ENCODE data around the gene ARL15. TPM values are rescaled to one million over a fixed set of nuclear protein-coding genes. Genes with fewer than 3 reads are reported as not detected.

ARL15 gene
- total RNA-seq, 1 donor from 2014 or later = 29.5 TPM

DNA sequence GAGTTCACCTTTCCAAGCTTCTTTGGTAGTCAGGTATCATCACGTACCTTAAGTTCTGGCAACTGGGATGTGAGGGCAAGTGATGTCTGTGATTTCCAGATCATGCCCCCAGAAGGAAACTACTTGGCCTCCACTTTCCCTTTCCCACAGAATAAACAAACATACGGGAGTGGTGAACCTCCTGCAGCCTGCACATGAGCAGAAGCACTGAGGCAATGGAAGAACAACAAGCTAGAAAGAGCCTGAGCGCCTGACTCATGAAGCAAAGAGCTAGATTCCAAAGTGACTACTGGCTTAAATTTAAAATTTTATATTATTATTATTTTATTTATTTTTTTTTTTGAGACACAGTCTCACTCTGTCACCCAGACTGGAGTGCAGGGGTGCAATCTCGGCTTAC, 35.0 kb downstream of the ARL15 start:
- Histone ChIP-seq H3K36me3 (no peaks in the 10 kb centered on the region), H3K4me1 (no peaks in the 10 kb centered on the region), H3K9me3 (no peaks in the 10 kb centered on the region), H3K27me3 (no peaks in the 10 kb centered on the region), H3K27ac (no peak overlapping the region), H3K4me3 (no peak overlapping the region)
- DNase-seq = no peak
- no peak for ATAC-seq
- intact Hi-C loops (cut with DNase I) = no loop called here
- TF ChIP-seq, protein P1, sequence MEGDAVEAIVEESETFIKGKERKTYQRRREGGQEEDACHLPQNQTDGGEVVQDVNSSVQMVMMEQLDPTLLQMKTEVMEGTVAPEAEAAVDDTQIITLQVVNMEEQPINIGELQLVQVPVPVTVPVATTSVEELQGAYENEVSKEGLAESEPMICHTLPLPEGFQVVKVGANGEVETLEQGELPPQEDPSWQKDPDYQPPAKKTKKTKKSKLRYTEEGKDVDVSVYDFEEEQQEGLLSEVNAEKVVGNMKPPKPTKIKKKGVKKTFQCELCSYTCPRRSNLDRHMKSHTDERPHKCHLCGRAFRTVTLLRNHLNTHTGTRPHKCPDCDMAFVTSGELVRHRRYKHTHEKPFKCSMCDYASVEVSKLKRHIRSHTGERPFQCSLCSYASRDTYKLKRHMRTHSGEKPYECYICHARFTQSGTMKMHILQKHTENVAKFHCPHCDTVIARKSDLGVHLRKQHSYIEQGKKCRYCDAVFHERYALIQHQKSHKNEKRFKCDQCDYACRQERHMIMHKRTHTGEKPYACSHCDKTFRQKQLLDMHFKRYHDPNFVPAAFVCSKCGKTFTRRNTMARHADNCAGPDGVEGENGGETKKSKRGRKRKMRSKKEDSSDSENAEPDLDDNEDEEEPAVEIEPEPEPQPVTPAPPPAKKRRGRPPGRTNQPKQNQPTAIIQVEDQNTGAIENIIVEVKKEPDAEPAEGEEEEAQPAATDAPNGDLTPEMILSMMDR (IDR thresholded peaks at IDR 0.05) = no peak

GRCh38 chr5:54274944-54275343, 35.4 kb downstream of the ARL15 start:
- intact Hi-C loops (cut with DNase I) = no loop called here
- Histone ChIP-seq H3K36me3 (no peaks in the 10 kb centered on the region), H3K4me1 (no peaks in the 10 kb centered on the region), H3K4me3 (no peak overlapping the region), H3K27ac (no peak overlapping the region), H3K27me3 (no peaks in the 10 kb centered on the region), H3K9me3 (no peaks in the 10 kb centered on the region)
- TF ChIP-seq, protein P1 (IDR thresholded peaks at IDR 0.05) = no peak
- DNase-seq (no peak), ATAC-seq (no peak)

- TF ChIP-seq, protein P1 (IDR thresholded peaks at IDR 0.05) = no peak
- Histone ChIP-seq H3K27me3 (no peaks in the 10 kb centered on the region), H3K36me3 (no peaks in the 10 kb centered on the region), H3K9me3 (no peaks in the 10 kb centered on the region), H3K4me3 (no peak overlapping the region), H3K27ac (no peak overlapping the region), H3K4me1 (no peaks in the 10 kb centered on the region)
- intact Hi-C loops (cut with DNase I) = no loop called here
- no peak for ATAC-seq
- DNase-seq = no peak
These were observed 36.7 kb downstream of the ARL15 start for GRCh38 chr5:54273715-54274114.

DNA sequence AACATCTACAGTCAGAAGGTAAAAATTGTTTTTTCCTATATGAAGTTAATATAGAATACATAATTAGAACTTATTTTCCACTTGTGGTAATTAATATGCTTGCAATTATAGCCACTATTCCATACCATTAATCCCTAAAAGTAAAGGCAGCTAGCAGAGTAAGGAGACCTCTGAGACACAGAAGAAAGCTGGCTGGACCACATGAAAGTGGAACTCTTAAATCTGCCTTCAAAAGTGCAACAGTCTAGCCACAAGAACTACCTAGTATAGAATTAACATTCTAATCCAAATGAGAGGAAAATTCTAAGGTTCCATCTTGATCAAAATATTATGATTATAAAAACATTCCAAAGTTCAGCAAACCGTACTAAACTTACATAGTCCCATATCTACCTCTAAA, 37.6 kb downstream of the ARL15 start:
- Histone ChIP-seq H3K36me3 (no peaks in the 10 kb centered on the region), H3K4me1 (no peaks in the 10 kb centered on the region), H3K27ac (no peak overlapping the region), H3K9me3 (no peaks in the 10 kb centered on the region), H3K27me3 (no peaks in the 10 kb centered on the region), H3K4me3 (no peak overlapping the region)
- intact Hi-C loops (cut with DNase I) = no loop called here
- TF ChIP-seq, protein P1 (IDR thresholded peaks at IDR 0.05) = no peak
- DNase-seq (no peak), ATAC-seq (no peak)

DNA sequence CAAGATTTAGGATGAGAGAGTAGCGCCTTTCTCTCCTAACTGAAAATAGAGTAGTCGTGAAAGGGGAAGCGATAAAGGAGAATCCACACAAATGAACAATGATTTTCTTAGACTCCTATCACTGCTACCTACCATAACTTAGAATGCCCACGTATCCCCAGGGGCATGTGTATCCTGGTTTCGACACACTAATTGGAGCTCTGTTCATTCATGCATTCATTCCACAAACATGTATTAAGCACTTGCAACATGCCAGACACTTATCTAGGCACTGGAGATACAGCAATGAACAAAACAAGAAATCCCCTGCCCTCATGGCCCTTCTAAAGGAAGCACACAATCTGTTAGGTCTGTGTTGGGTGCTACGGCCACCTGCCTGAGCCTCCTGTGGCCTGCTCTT, 40.0 kb downstream of the ARL15 start:
- intact Hi-C loops (cut with DNase I) = no loop called here
- no peak overlapping the region for H3K4me3 ChIP-seq
- DNase-seq (no peak), ATAC-seq (no peak)
- H3K4me1 ChIP-seq = no peaks in the 10 kb centered on the region
- no peaks in the 10 kb centered on the region for H3K27me3 ChIP-seq
- no peaks in the 10 kb centered on the region for H3K36me3 ChIP-seq
- TF ChIP-seq, protein P1 (IDR thresholded peaks at IDR 0.05) = no peak
- H3K27ac ChIP-seq = no peak overlapping the region
- H3K9me3 ChIP-seq = no peaks in the 10 kb centered on the region

- H3K27ac ChIP-seq = no peak overlapping the region
- intact Hi-C loops (cut with DNase I) = no loop called here
- H3K4me1 ChIP-seq = no peaks in the 10 kb centered on the region
- no peaks in the 10 kb centered on the region for H3K9me3 ChIP-seq
- no peaks in the 10 kb centered on the region for H3K27me3 ChIP-seq
- DNase-seq (no peak), ATAC-seq (no peak)
- H3K36me3 ChIP-seq = no peaks in the 10 kb centered on the region
- H3K4me3 ChIP-seq = no peak overlapping the region
- TF ChIP-seq, protein P1 (IDR thresholded peaks at IDR 0.05) = no peak
These were observed 45.8 kb downstream of the ARL15 start for GRCh38 chr5:54264574-54264973.
